Activated B cell treated with CpG ODN at 0.5 μM for 24 hours (primary cell): ENCODE data around the gene TLCD3B. TPM values are rescaled to one million over a fixed set of nuclear protein-coding genes. Genes with fewer than 3 reads are reported as not detected.

ENCODE experiments used
- ATAC-seq: fragments of 200-7000 bp; cut with Tn5 transposase; one replicate; pipeline ENCODE4 v1.10.0; 2021; ENCODE audit warnings: low read depth, mild to moderate bottlenecking, moderate library complexity
- CTCF ChIA-PET: fragments of 350-600 bp; sonication (Branson Sonifier 250); formaldehyde crosslinking; loops from one replicate; lab custom pipeline; 2021; ENCODE audit warnings: antibody characterized with exemption; lab: Charles Lee
- POLR2A ChIA-PET: fragments of 350-600 bp; sonication (Branson Sonifier 250); formaldehyde crosslinking; loops from one replicate; lab custom pipeline; 2021; ENCODE audit warnings: antibody characterized with exemption; lab: Charles Lee
- DNase-seq: peaks from one replicate; pipeline ENCODE4 v3.0.0; 2022
- H3K27ac Mint-ChIP-seq: one replicate; pipeline ENCODE4 v1.8.0; 2020; ENCODE audit warnings: mixed read lengths
- H3K27me3 Mint-ChIP-seq: one replicate; pipeline ENCODE4 v1.8.0; 2021; ENCODE audit warnings: mixed read lengths
- H3K36me3 Mint-ChIP-seq: one replicate; pipeline ENCODE4 v1.8.0; 2021; ENCODE audit warnings: low read depth, mixed read lengths
- H3K4me1 Mint-ChIP-seq: one replicate; pipeline ENCODE4 v1.8.0; 2021; ENCODE audit warnings: mixed read lengths
- H3K4me3 Mint-ChIP-seq: one replicate; pipeline ENCODE4 v1.8.0; 2020; ENCODE audit warnings: mild to moderate bottlenecking, mixed read lengths
- H3K9me3 Mint-ChIP-seq: one replicate; pipeline ENCODE4 v1.8.0; 2020; ENCODE audit warnings: mixed read lengths
- intact Hi-C: fragments of 100-400 bp; cut with micrococcal nuclease; formaldehyde crosslinking; loops from one replicate; pipeline ENCODE4 v1.15.1; 2024
- total RNA-seq: library from RNA; stranded (reverse); gene quantifications from 2 replicates; pipeline ENCODE4 v1.2.3, GENCODE V29; 2022
- TF ChIP-seq, protein P1 (sequence below): fragments of 200-600 bp; IDR thresholded peaks from one replicate; pipeline ENCODE4 v1.8.0; 2022; ENCODE audit warnings: antibody characterized with exemption, mild to moderate bottlenecking

TLCD3B gene
- total RNA-seq, 1 donor from 2014 or later = not detected

- H3K4me3 Mint-ChIP-seq = no peak overlapping the region
- no peak overlapping the region for H3K27ac Mint-ChIP-seq
- ChIA-PET POLR2A (interaction anchor here (0.6 kb wide), 1 partner anchor 50 kb away, joined by 3 read pairs; no protein-coding TSS in a partner anchor), CTCF (no interaction called here)
- no peaks in the 10 kb centered on the region for H3K27me3 Mint-ChIP-seq
- intact Hi-C loops = loop anchor here (5.0 kb wide), 2 partner anchors 93 to 1177 kb away; partner anchors contain the start of genes ATXN2L and TBX6
- DNase-seq (no peak), ATAC-seq (no peak)
- no peaks in the 10 kb centered on the region for H3K9me3 Mint-ChIP-seq
- peaks cover 66% of the 10 kb centered on the region for H3K36me3 Mint-ChIP-seq
- peaks cover 25% of the 10 kb centered on the region for H3K4me1 Mint-ChIP-seq
- TF ChIP-seq, protein P1, sequence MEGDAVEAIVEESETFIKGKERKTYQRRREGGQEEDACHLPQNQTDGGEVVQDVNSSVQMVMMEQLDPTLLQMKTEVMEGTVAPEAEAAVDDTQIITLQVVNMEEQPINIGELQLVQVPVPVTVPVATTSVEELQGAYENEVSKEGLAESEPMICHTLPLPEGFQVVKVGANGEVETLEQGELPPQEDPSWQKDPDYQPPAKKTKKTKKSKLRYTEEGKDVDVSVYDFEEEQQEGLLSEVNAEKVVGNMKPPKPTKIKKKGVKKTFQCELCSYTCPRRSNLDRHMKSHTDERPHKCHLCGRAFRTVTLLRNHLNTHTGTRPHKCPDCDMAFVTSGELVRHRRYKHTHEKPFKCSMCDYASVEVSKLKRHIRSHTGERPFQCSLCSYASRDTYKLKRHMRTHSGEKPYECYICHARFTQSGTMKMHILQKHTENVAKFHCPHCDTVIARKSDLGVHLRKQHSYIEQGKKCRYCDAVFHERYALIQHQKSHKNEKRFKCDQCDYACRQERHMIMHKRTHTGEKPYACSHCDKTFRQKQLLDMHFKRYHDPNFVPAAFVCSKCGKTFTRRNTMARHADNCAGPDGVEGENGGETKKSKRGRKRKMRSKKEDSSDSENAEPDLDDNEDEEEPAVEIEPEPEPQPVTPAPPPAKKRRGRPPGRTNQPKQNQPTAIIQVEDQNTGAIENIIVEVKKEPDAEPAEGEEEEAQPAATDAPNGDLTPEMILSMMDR = no peak
Measured at GRCh38 chr16:29999605-30000004, 31.5 kb downstream of the TLCD3B start.

GRCh38 chr16:29996766-29997250 is 34.3 kb downstream of the TLCD3B start:
- Mint-ChIP-seq H3K4me3 (peak overlapping the region; percentile 98), H3K27me3 (no peaks in the 10 kb centered on the region), H3K9me3 (no peaks in the 10 kb centered on the region), H3K4me1 (peaks cover 29% of the 10 kb centered on the region), H3K36me3 (peaks cover 61% of the 10 kb centered on the region), H3K27ac (peak overlapping the region; percentile 97)
- POLR2A ChIA-PET = interaction anchor here (0.5 to 2.2 kb wide), 7 partner anchors 8 to 614 kb away, joined by 3 to 11 read pairs (median 5); partner anchors contain the start of genes ALDOA, KCTD13, TAOK2 and ZNF689
- intact Hi-C loops = loop anchor here (1.0 to 5.0 kb wide), 8 partner anchors 35 to 1175 kb away; partner anchors contain the start of genes ALDOA, ATXN2L, CDIPT and FBXL19
- TF ChIP-seq, protein P1 = no peak
- DNase-seq (no peak), ATAC-seq (no peak)
- CTCF ChIA-PET = interaction anchor here (1.4 kb wide), 1 partner anchor 132 kb away, joined by 4 read pairs; no protein-coding TSS in a partner anchor

DNA sequence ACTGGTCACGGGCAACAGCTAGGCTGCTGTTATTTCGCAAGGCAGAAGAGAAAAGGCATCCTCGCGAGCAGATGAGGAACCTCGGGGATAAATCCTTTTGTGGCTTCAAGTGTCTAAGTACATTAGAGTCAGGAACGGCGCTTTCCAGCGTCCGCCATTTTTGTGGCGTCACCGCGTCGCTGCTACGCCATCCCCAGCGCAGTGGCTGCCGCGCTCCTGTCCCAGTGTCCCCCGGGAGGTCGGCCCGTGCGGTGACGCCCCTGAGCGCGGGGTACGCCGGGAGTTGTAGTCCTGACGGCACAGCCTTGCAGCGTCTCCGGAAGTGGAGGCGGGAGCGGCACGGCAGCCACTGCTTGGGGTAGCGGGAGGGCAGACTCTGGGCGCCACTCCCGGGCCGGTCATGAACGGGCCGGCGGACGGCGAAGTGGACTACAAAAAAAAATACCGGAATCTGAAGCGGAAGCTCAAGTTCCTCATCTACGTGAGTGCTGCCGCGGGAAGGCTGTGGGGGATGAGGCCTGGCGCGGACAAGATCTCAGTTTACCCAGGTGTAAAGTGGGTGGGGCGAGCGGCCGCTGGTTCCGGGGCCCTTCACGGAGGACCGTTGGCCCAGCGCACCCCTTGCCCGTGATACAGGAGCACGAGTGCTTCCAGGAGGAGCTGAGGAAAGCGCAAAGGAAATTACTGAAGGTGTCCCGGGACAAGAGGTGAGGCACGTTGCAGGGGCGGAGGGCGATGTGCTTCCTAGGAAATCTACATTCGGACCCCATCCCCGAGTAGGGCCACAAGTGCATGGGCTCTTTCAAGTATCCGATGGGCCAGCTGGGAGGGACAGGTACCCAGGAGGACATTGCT is 34.9 kb downstream of the TLCD3B start, which contains the start of gene INO80E:
INO80E (plus strand) TSS at position 331 of the 855 bp plus-strand sequence; CDS start at position 401, 70 bp downstream.
- DNase-seq = peak; percentile 100
- TF ChIP-seq, protein P1 = no peak
- H3K4me3 Mint-ChIP-seq = peak within 1 kb of the TSS; percentile 98
- intact Hi-C loops = loop anchor here (1.0 to 5.0 kb wide), 9 partner anchors 23 to 1174 kb away; partner anchors contain the start of genes ALDOA, ATXN2L, CDIPT and FBXL19
- ATAC-seq = peak; percentile 96
- peak within 1 kb of the TSS; percentile 97 for H3K27ac Mint-ChIP-seq
- H3K36me3 Mint-ChIP-seq = peaks cover 59% of the 10 kb centered on the region
- no peaks in the 10 kb centered on the region for H3K9me3 Mint-ChIP-seq
- POLR2A ChIA-PET = interaction anchor here (0.5 to 2.2 kb wide), 12 partner anchors 9 to 614 kb away, joined by 3 to 11 read pairs (median 4); partner anchors contain the start of genes ALDOA, ASPHD1, CDIPT and KCTD13
- H3K27me3 Mint-ChIP-seq = no peaks in the 10 kb centered on the region
- peaks cover 29% of the 10 kb centered on the region for H3K4me1 Mint-ChIP-seq
- CTCF ChIA-PET = interaction anchor here (1.4 kb wide), 1 partner anchor 132 kb away, joined by 4 read pairs; no protein-coding TSS in a partner anchor

DNA sequence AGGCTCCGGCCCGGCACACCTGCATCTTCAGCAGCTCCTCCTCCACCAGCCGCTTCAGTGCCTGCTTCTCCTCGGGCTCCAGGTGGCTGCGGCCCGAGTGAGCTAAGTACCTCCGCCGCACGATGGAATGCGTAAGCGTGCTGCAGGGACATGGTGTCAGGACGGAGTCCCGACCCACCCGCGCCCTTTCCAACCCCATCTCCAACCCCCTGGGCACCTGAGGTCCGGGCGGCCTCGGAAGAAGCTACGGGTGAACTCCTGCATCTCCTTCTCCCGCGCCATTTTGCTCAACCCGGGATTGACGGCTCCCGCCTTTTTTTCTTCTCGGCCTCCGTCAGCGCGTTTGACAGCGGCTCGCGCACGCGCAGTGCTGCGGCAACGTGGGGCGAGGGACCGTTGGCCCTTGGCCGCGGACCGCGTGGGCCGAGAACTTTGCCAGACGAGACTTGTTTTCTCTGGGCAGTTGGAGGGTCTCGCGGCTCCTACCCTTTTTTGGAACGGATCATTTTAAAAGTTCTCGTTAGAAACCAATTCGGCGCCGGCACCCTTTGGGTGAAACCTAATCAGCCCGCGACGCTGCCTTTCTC is 35.7 kb downstream of the TLCD3B start, which contains the start of gene HIRIP3:
HIRIP3 (minus strand) TSS at position 294 of the 587 bp plus-strand sequence; CDS start at position 282, 12 bp downstream.
- peaks cover 60% of the 10 kb centered on the region for H3K36me3 Mint-ChIP-seq
- POLR2A ChIA-PET = interaction anchor here (0.5 to 2.2 kb wide), 11 partner anchors 9 to 1846 kb away, joined by 3 to 11 read pairs (median 5); partner anchors contain the start of genes ALDOA, ASPHD1, CDIPT and KCTD13
- H3K27me3 Mint-ChIP-seq = no peaks in the 10 kb centered on the region
- peaks cover 29% of the 10 kb centered on the region for H3K4me1 Mint-ChIP-seq
- TF ChIP-seq, protein P1 = no peak
- H3K9me3 Mint-ChIP-seq = no peaks in the 10 kb centered on the region
- H3K4me3 Mint-ChIP-seq = peak within 1 kb of the TSS; percentile 98
- peak; percentile 51 for ATAC-seq
- intact Hi-C loops = loop anchor here (1.0 to 5.0 kb wide), 3 partner anchors 22 to 1173 kb away; partner anchors contain the start of genes ATXN2L, TAOK2 and TBX6
- peak; percentile 80 for DNase-seq
- CTCF ChIA-PET = interaction anchor here (1.4 kb wide), 1 partner anchor 131 kb away, joined by 4 read pairs; no protein-coding TSS in a partner anchor
- H3K27ac Mint-ChIP-seq = peak within 1 kb of the TSS; percentile 97
